ENCODE data around the gene SPAST.
"Not testable (repeated sequence)": the region's sequence is repeated elsewhere in the genome, so short reads cannot be mapped to it uniquely, and the experiment has no call there.

Gene SPAST

GRCh38 chr2:32063310-32064020, at the start of gene SPAST:
Gene SPAST, plus strand, starts transcription at chr2:32063556. Its CDS starts 276 bp downstream, at chr2:32063832.
- peak within 1 kb of the TSS; percentile 86 to 88 for H3K4me3 ChIP-seq (ENCODE audit: low read depth in 1 of 2, low read length in 2 of 2)
- H3K9me3 ChIP-seq (ENCODE audit: control insufficient read depth in 1 of 2, low read length in 2 of 2), result no peaks in the 10 kb centered on the region
- H3K27me3 ChIP-seq (ENCODE audit: low read depth, low read length), result no peaks in the 10 kb centered on the region
- peaks cover 4 to 15% of the 10 kb centered on the region in 2 donors for H3K4me1 ChIP-seq (ENCODE audit: control insufficient read depth in 1 of 2, insufficient read depth in 2 of 2, low read length in 2 of 2)
- no peaks in the 10 kb centered on the region for H3K36me3 ChIP-seq (ENCODE audit: control insufficient read depth in 1 of 2, insufficient read depth in 2 of 2, low read length in 2 of 2)
- H3K27ac ChIP-seq (ENCODE audit: low read length), result peak within 1 kb of the TSS; percentile 77

GRCh38 chr2:32018789-32019482, 44.4 kb upstream of the SPAST start:
- H3K9me3 ChIP-seq (ENCODE audit: control insufficient read depth in 1 of 2, low read length in 2 of 2); H3K27me3 ChIP-seq (ENCODE audit: low read depth, low read length); H3K27ac ChIP-seq (ENCODE audit: low read length); H3K4me3 ChIP-seq (ENCODE audit: low read depth in 1 of 2, low read length in 2 of 2); H3K4me1 ChIP-seq (ENCODE audit: control insufficient read depth in 1 of 2, insufficient read depth in 2 of 2, low read length in 2 of 2): not testable (repeated sequence)
- H3K36me3 ChIP-seq (ENCODE audit: control insufficient read depth in 1 of 2, insufficient read depth in 2 of 2, low read length in 2 of 2), result peaks cover 0 to 34% of the 10 kb centered on the region in 2 donors

- H3K9me3 ChIP-seq (ENCODE audit: control insufficient read depth in 1 of 2, low read length in 2 of 2); H3K4me1 ChIP-seq (ENCODE audit: control insufficient read depth in 1 of 2, insufficient read depth in 2 of 2, low read length in 2 of 2); H3K27me3 ChIP-seq (ENCODE audit: low read depth, low read length); H3K4me3 ChIP-seq (ENCODE audit: low read depth in 1 of 2, low read length in 2 of 2); H3K27ac ChIP-seq (ENCODE audit: low read length); H3K36me3 ChIP-seq (ENCODE audit: control insufficient read depth in 1 of 2, insufficient read depth in 2 of 2, low read length in 2 of 2): not testable (repeated sequence)
These were observed 29.0 kb upstream of the SPAST start for GRCh38 chr2:32034198-32034887.

- peak within 1 kb of the TSS; percentile 84 for H3K27ac ChIP-seq (ENCODE audit: low read length)
- peaks cover 0 to 6% of the 10 kb centered on the region in 2 donors for H3K4me1 ChIP-seq (ENCODE audit: control insufficient read depth in 1 of 2, insufficient read depth in 2 of 2, low read length in 2 of 2)
- H3K4me3 ChIP-seq (ENCODE audit: low read depth in 1 of 2, low read length in 2 of 2), result peak within 1 kb of the TSS; percentile 85 to 89
- H3K36me3 ChIP-seq (ENCODE audit: control insufficient read depth in 1 of 2, insufficient read depth in 2 of 2, low read length in 2 of 2), result no peaks in the 10 kb centered on the region
- no peaks in the 10 kb centered on the region for H3K9me3 ChIP-seq (ENCODE audit: control insufficient read depth in 1 of 2, low read length in 2 of 2)
- no peaks in the 10 kb centered on the region for H3K27me3 ChIP-seq (ENCODE audit: low read depth, low read length)
These were observed 23.7 kb upstream of the SPAST start, which contains the start of gene DPY30 for GRCh38 chr2:32039447-32040219. Gene DPY30, minus strand, starts transcription at chr2:32039805. Its CDS starts 349 bp downstream, at chr2:32039456.

- no peaks in the 10 kb centered on the region for H3K9me3 ChIP-seq (ENCODE audit: control insufficient read depth in 1 of 2, low read length in 2 of 2)
- no peaks in the 10 kb centered on the region for H3K36me3 ChIP-seq (ENCODE audit: control insufficient read depth in 1 of 2, insufficient read depth in 2 of 2, low read length in 2 of 2)
- H3K27ac ChIP-seq (ENCODE audit: low read length), result no peak overlapping the region
- H3K4me3 ChIP-seq (ENCODE audit: low read depth in 1 of 2, low read length in 2 of 2), result no peak overlapping the region
- H3K4me1 ChIP-seq (ENCODE audit: control insufficient read depth in 1 of 2, insufficient read depth in 2 of 2, low read length in 2 of 2), result peaks cover 0 to 5% of the 10 kb centered on the region in 2 donors
- H3K27me3 ChIP-seq (ENCODE audit: low read depth, low read length), result no peaks in the 10 kb centered on the region
These were observed 19.8 kb upstream of the SPAST start for GRCh38 chr2:32043561-32043960.

- no peak overlapping the region for H3K4me3 ChIP-seq (ENCODE audit: low read depth in 1 of 2, low read length in 2 of 2)
- H3K27me3 ChIP-seq (ENCODE audit: low read depth, low read length), result no peaks in the 10 kb centered on the region
- no peaks in the 10 kb centered on the region for H3K9me3 ChIP-seq (ENCODE audit: control insufficient read depth in 1 of 2, low read length in 2 of 2)
- no peak overlapping the region for H3K27ac ChIP-seq (ENCODE audit: low read length)
- H3K36me3 ChIP-seq (ENCODE audit: control insufficient read depth in 1 of 2, insufficient read depth in 2 of 2, low read length in 2 of 2), result no peaks in the 10 kb centered on the region
- H3K4me1 ChIP-seq (ENCODE audit: control insufficient read depth in 1 of 2, insufficient read depth in 2 of 2, low read length in 2 of 2), result no peaks in the 10 kb centered on the region
These were observed 11.4 kb upstream of the SPAST start for GRCh38 chr2:32051836-32052439.

GRCh38 chr2:32054583-32054982, 8.8 kb upstream of the SPAST start:
- H3K27me3 ChIP-seq (ENCODE audit: low read depth, low read length); H3K36me3 ChIP-seq (ENCODE audit: control insufficient read depth in 1 of 2, insufficient read depth in 2 of 2, low read length in 2 of 2); H3K27ac ChIP-seq (ENCODE audit: low read length); H3K9me3 ChIP-seq (ENCODE audit: control insufficient read depth in 1 of 2, low read length in 2 of 2); H3K4me3 ChIP-seq (ENCODE audit: low read depth in 1 of 2, low read length in 2 of 2); H3K4me1 ChIP-seq (ENCODE audit: control insufficient read depth in 1 of 2, insufficient read depth in 2 of 2, low read length in 2 of 2): not testable (repeated sequence)

- Histone ChIP-seq H3K36me3 (ENCODE audit: control insufficient read depth in 1 of 2, insufficient read depth in 2 of 2, low read length in 2 of 2) (no peaks in the 10 kb centered on the region), H3K27me3 (ENCODE audit: low read depth, low read length) (no peaks in the 10 kb centered on the region), H3K4me3 (ENCODE audit: low read depth in 1 of 2, low read length in 2 of 2) (no peak overlapping the region), H3K9me3 (ENCODE audit: control insufficient read depth in 1 of 2, low read length in 2 of 2) (no peaks in the 10 kb centered on the region), H3K27ac (ENCODE audit: low read length) (no peak overlapping the region), H3K4me1 (ENCODE audit: control insufficient read depth in 1 of 2, insufficient read depth in 2 of 2, low read length in 2 of 2) (no peaks in the 10 kb centered on the region)
These were observed 5.2 kb upstream of the SPAST start for GRCh38 chr2:32058130-32058529.

- no peaks in the 10 kb centered on the region for H3K36me3 ChIP-seq (ENCODE audit: control insufficient read depth in 1 of 2, insufficient read depth in 2 of 2, low read length in 2 of 2)
- no peaks in the 10 kb centered on the region for H3K27me3 ChIP-seq (ENCODE audit: low read depth, low read length)
- H3K27ac ChIP-seq (ENCODE audit: low read length), result no peak overlapping the region
- H3K4me3 ChIP-seq (ENCODE audit: low read depth in 1 of 2, low read length in 2 of 2), result no peak overlapping the region
- H3K4me1 ChIP-seq (ENCODE audit: control insufficient read depth in 1 of 2, insufficient read depth in 2 of 2, low read length in 2 of 2), result peaks cover 4 to 10% of the 10 kb centered on the region in 2 donors
- no peaks in the 10 kb centered on the region for H3K9me3 ChIP-seq (ENCODE audit: control insufficient read depth in 1 of 2, low read length in 2 of 2)
These were observed 3.1 kb upstream of the SPAST start for GRCh38 chr2:32060266-32060665.

GRCh38 chr2:32061430-32061829, 1.9 kb upstream of the SPAST start:
- H3K4me1 ChIP-seq (ENCODE audit: control insufficient read depth in 1 of 2, insufficient read depth in 2 of 2, low read length in 2 of 2), result peaks cover 4 to 15% of the 10 kb centered on the region in 2 donors
- H3K27ac ChIP-seq (ENCODE audit: low read length), result no peak overlapping the region
- H3K4me3 ChIP-seq (ENCODE audit: low read depth in 1 of 2, low read length in 2 of 2), result no peak overlapping the region
- H3K9me3 ChIP-seq (ENCODE audit: control insufficient read depth in 1 of 2, low read length in 2 of 2), result no peaks in the 10 kb centered on the region
- no peaks in the 10 kb centered on the region for H3K36me3 ChIP-seq (ENCODE audit: control insufficient read depth in 1 of 2, insufficient read depth in 2 of 2, low read length in 2 of 2)
- no peaks in the 10 kb centered on the region for H3K27me3 ChIP-seq (ENCODE audit: low read depth, low read length)

All from muscle layer of duodenum (tissue), 2 donors.